Naive thymus-derived CD4-positive, alpha-beta T cell (primary cell): ENCODE measurements around the gene NEK11. TPM values are rescaled to one million over a fixed set of nuclear protein-coding genes. Genes with fewer than 3 reads are reported as not detected.

Experiments used
- ATAC-seq: fragments of 150-1000 bp; cut with Tn5 transposase; 2 replicates; pipeline ENCODE4 v1.10.0; 2021; ENCODE audit warnings: mild to moderate bottlenecking, moderate library complexity
- CTCF ChIA-PET: fragments of 350-600 bp; sonication (Branson Sonifier 250); formaldehyde crosslinking; loops from one replicate; lab custom pipeline; 2021; ENCODE audit warnings: antibody characterized with exemption; lab: Charles Lee
- POLR2A ChIA-PET: fragments of 350-600 bp; sonication (Branson Sonifier 250); formaldehyde crosslinking; loops from one replicate; lab custom pipeline; 2021; ENCODE audit warnings: antibody characterized with exemption, inconsistent platforms; lab: Charles Lee
- DNase-seq, 9 donors: peaks; one replicate each; pipeline versions ENCODE4 v3.0.0 to v3.0.0-alpha.2; 2020 to 2022; ENCODE audit warnings: mixed read lengths in 1 of 9
- H3K27ac ChIP-seq: one replicate; pipeline ENCODE4 v1.7.0; 2013; ENCODE audit warnings: mild to moderate bottlenecking, low read depth, low read length, moderate library complexity
- H3K27me3 ChIP-seq, 2 donors: one replicate each; pipeline ENCODE4 v1.7.0; 2013; ENCODE audit warnings: low read length in 2 of 2, mild to moderate bottlenecking in 2 of 2, moderate library complexity in 2 of 2; ENCODE audit not compliant: control insufficient read depth in 2 of 2, insufficient read depth in 2 of 2
- H3K36me3 ChIP-seq, 3 experiments: 1 replicate in 2 of 3; 2 replicates in 1 of 3; pipeline ENCODE4 v1.7.0; 2013; ENCODE audit warnings: low read length in 3 of 3, mild to moderate bottlenecking in 3 of 3, moderate library complexity in 1 of 3; ENCODE audit not compliant: insufficient read depth in 3 of 3, control insufficient read depth in 2 of 3
- H3K4me1 ChIP-seq, 2 donors: one replicate each; pipeline ENCODE4 v1.7.0; 2013; ENCODE audit warnings: low read length in 2 of 2, mild to moderate bottlenecking in 2 of 2, moderate library complexity in 1 of 2; ENCODE audit not compliant: control insufficient read depth in 2 of 2, insufficient read depth in 2 of 2
- H3K4me3 ChIP-seq: 2 replicates; pipeline ENCODE4 v1.7.0; 2013; ENCODE audit warnings: mild to moderate bottlenecking, low read length
- H3K9me3 ChIP-seq, 3 experiments: 1 replicate in 2 of 3; 2 replicates in 1 of 3; pipeline ENCODE4 v1.7.0; 2013; ENCODE audit warnings: low read length in 3 of 3; ENCODE audit not compliant: control insufficient read depth in 2 of 3
- H3K27ac Mint-ChIP-seq, 9 donors: one replicate each; pipeline ENCODE4 v1.8.0; 2020 to 2022; ENCODE audit warnings: mixed read lengths in 9 of 9, mild to moderate bottlenecking in 8 of 9, moderate library complexity in 5 of 9, inconsistent platforms in 2 of 9
- H3K27me3 Mint-ChIP-seq, 5 donors: one replicate each; pipeline ENCODE4 v1.8.0; 2021 to 2022; ENCODE audit warnings: mixed read lengths in 5 of 5, mild to moderate bottlenecking in 1 of 5
- H3K36me3 Mint-ChIP-seq, 5 donors: one replicate each; pipeline ENCODE4 v1.8.0; 2020 to 2022; ENCODE audit warnings: mixed read lengths in 5 of 5, mild to moderate bottlenecking in 3 of 5, inconsistent platforms in 1 of 5
- H3K4me1 Mint-ChIP-seq, 7 donors: one replicate each; pipeline ENCODE4 v1.8.0; 2020 to 2022; ENCODE audit warnings: mixed read lengths in 7 of 7, mild to moderate bottlenecking in 3 of 7, inconsistent platforms in 1 of 7
- H3K4me3 Mint-ChIP-seq, 10 donors: one replicate each; pipeline ENCODE4 v1.8.0; 2020 to 2022; ENCODE audit warnings: mild to moderate bottlenecking in 10 of 10, mixed read lengths in 10 of 10, moderate library complexity in 6 of 10, inconsistent platforms in 2 of 10
- H3K9me3 Mint-ChIP-seq, 11 donors: one replicate each; pipeline ENCODE4 v1.8.0; 2020 to 2022; ENCODE audit warnings: mixed read lengths in 11 of 11, mild to moderate bottlenecking in 4 of 11, inconsistent platforms in 1 of 11, moderate library complexity in 1 of 11
- intact Hi-C, 2 donors: fragments of 100-400 bp; cut with micrococcal nuclease; formaldehyde crosslinking; loops; one replicate each; pipeline ENCODE4 v1.15.1; 2023
- polyA plus RNA-seq, 2 donors: library from polyadenylated mRNA; unstranded; fragments of 300-500 nt; fragmentation: Illumina TruSeq; gene quantifications; one replicate each; pipeline ENCODE4 v1.2.3, GENCODE V29; 2021
- total RNA-seq, 6 experiments: library from RNA in 5 of 6; stranded (reverse) in 5 of 6; gene quantifications; 1 replicate in 5 of 6; 2 replicates in 1 of 6; pipeline ENCODE4 v1.2.3 and lab custom pipeline; 2021 to 2026

The NEK11 gene
- total and polyA plus RNA-seq, 7 experiments from 2014 or later: 1.5 to 9.0 (median 4.4) TPM

- Mint-ChIP-seq H3K36me3 (no peaks in the 10 kb centered on the region), H3K9me3 (peaks cover 0 to 2% (median 0%) of the 10 kb centered on the region in 11 donors), H3K4me1 (peaks cover 0 to 9% (median 7%) of the 10 kb centered on the region in 7 donors), H3K4me3 (no peak overlapping the region), H3K27ac (peak overlapping the region in 1 of 9 donors; percentile 23), H3K27me3 (peaks cover 0 to 7% (median 0%) of the 10 kb centered on the region in 5 donors)
- DNase-seq (no peak), ATAC-seq (no peak)
- intact Hi-C loops: loop anchor here (2.0 to 10.0 kb wide), 5 partner anchors 113 to 1149 kb away; no protein-coding TSS in a partner anchor
- CTCF ChIA-PET: interaction anchor here (1.8 kb wide), 1 partner anchor 9 kb away, joined by 7 read pairs; no protein-coding TSS in a partner anchor
- H3K4me3 ChIP-seq: no peak overlapping the region
- no peaks in the 10 kb centered on the region for H3K9me3 ChIP-seq
- no peaks in the 10 kb centered on the region for H3K36me3 ChIP-seq
- no peaks in the 10 kb centered on the region for H3K27me3 ChIP-seq
- H3K4me1 ChIP-seq: peaks cover 5 to 7% of the 10 kb centered on the region in 2 donors
- POLR2A ChIA-PET: interaction anchor here (1.0 to 1.4 kb wide), 2 partner anchors 7 to 441 kb away, joined by 3 read pairs; no protein-coding TSS in a partner anchor
- no peak overlapping the region for H3K27ac ChIP-seq
Observed at GRCh38 chr3:131031660-131032059, 5.0 kb downstream of the NEK11 start.

- Mint-ChIP-seq H3K27ac (no peak overlapping the region), H3K36me3 (no peaks in the 10 kb centered on the region), H3K4me1 (peaks cover 0 to 2% (median 0%) of the 10 kb centered on the region in 7 donors), H3K9me3 (peaks cover 0 to 2% (median 0%) of the 10 kb centered on the region in 11 donors), H3K4me3 (no peak overlapping the region), H3K27me3 (peaks cover 0 to 7% (median 0%) of the 10 kb centered on the region in 5 donors)
- ATAC-seq: peak; percentile 80
- ChIA-PET CTCF (interaction anchor here (1.1 to 1.5 kb wide), 5 partner anchors 9 to 467 kb away, joined by 3 to 9 read pairs (median 4); no protein-coding TSS in a partner anchor), POLR2A (interaction anchor here (0.8 to 1.2 kb wide), 2 partner anchors 9 to 1658 kb away, joined by 3 read pairs; no protein-coding TSS in a partner anchor)
- Histone ChIP-seq H3K27me3 (no peaks in the 10 kb centered on the region), H3K27ac (no peak overlapping the region), H3K9me3 (no peaks in the 10 kb centered on the region), H3K4me1 (no peaks in the 10 kb centered on the region), H3K4me3 (no peak overlapping the region), H3K36me3 (no peaks in the 10 kb centered on the region)
- peak in 7 of 9 donors; percentile 18 to 62 (median 55) for DNase-seq
- intact Hi-C loops: loop anchor here (1.0 to 10.0 kb wide), 10 partner anchors 109 to 1310 kb away; no protein-coding TSS in a partner anchor
Observed at GRCh38 chr3:131033480-131034080, 6.9 kb downstream of the NEK11 start.

GRCh38 chr3:131036200-131036816 is 9.6 kb downstream of the NEK11 start:
- Mint-ChIP-seq H3K27me3 (peaks cover 0 to 3% (median 0%) of the 10 kb centered on the region in 5 donors), H3K4me1 (peaks cover 0 to 12% (median 10%) of the 10 kb centered on the region in 7 donors), H3K4me3 (no peak overlapping the region), H3K36me3 (peaks cover 0 to 15% (median 0%) of the 10 kb centered on the region in 5 donors), H3K9me3 (peaks cover 0 to 14% (median 6%) of the 10 kb centered on the region in 11 donors), H3K27ac (peak overlapping the region in 1 of 9 donors; percentile 10)
- no peak for DNase-seq
- Histone ChIP-seq H3K4me3 (no peak overlapping the region), H3K9me3 (no peaks in the 10 kb centered on the region), H3K4me1 (no peaks in the 10 kb centered on the region), H3K27me3 (no peaks in the 10 kb centered on the region), H3K36me3 (no peaks in the 10 kb centered on the region), H3K27ac (no peak overlapping the region)
- ATAC-seq: no peak
- POLR2A ChIA-PET: no interaction called here
- intact Hi-C loops: loop anchor here (10.0 kb wide), 2 partner anchors 108 to 618 kb away; no protein-coding TSS in a partner anchor
- CTCF ChIA-PET: interaction anchor here (0.5 to 1.5 kb wide), 3 partner anchors 10 to 182 kb away, joined by 3 to 6 read pairs (median 3); no protein-coding TSS in a partner anchor

- Histone ChIP-seq H3K9me3 (no peaks in the 10 kb centered on the region), H3K27me3 (no peaks in the 10 kb centered on the region), H3K36me3 (no peaks in the 10 kb centered on the region), H3K4me1 (peaks cover 3% of the 10 kb centered on the region in 2 donors), H3K27ac (no peak overlapping the region), H3K4me3 (no peak overlapping the region)
- DNase-seq (no peak), ATAC-seq (no peak)
- ChIA-PET CTCF (interaction anchor here (0.9 to 1.5 kb wide), 2 partner anchors 10 to 105 kb away, joined by 3 to 6 read pairs; no protein-coding TSS in a partner anchor), POLR2A (no interaction called here)
- no peak overlapping the region for H3K4me3 Mint-ChIP-seq
- intact Hi-C loops: loop anchor here (10.0 kb wide), 2 partner anchors 108 to 618 kb away; no protein-coding TSS in a partner anchor
- H3K36me3 Mint-ChIP-seq: peaks cover 0 to 20% (median 1%) of the 10 kb centered on the region in 5 donors
- H3K9me3 Mint-ChIP-seq: peaks cover 0 to 20% (median 8%) of the 10 kb centered on the region in 11 donors
- peaks cover 0 to 17% (median 16%) of the 10 kb centered on the region in 7 donors for H3K4me1 Mint-ChIP-seq
- H3K27ac Mint-ChIP-seq: no peak overlapping the region
- H3K27me3 Mint-ChIP-seq: no peaks in the 10 kb centered on the region
Observed at GRCh38 chr3:131036986-131037385, 10.3 kb downstream of the NEK11 start.

GRCh38 chr3:131038326-131038725 is 11.6 kb downstream of the NEK11 start:
- CTCF ChIA-PET: no interaction called here
- intact Hi-C loops: loop anchor here (10.0 kb wide), 2 partner anchors 106 to 616 kb away; no protein-coding TSS in a partner anchor

More at GRCh38 chr3:131038326-131038725, 11.6 kb downstream of the NEK11 start:
- Histone ChIP-seq H3K4me1 (peaks cover 10 to 16% of the 10 kb centered on the region in 2 donors), H3K27me3 (no peaks in the 10 kb centered on the region), H3K36me3 (no peaks in the 10 kb centered on the region), H3K27ac (no peak overlapping the region), H3K9me3 (peaks cover 0 to 3% (median 0%) of the 10 kb centered on the region in 3 experiments), H3K4me3 (no peak overlapping the region)
- Mint-ChIP-seq H3K27ac (no peak overlapping the region), H3K4me3 (no peak overlapping the region), H3K36me3 (peaks cover 2 to 23% (median 11%) of the 10 kb centered on the region in 5 donors), H3K27me3 (peaks cover 0 to 3% (median 0%) of the 10 kb centered on the region in 5 donors), H3K9me3 (peaks cover 2 to 33% (median 13%) of the 10 kb centered on the region in 11 donors), H3K4me1 (peaks cover 4 to 30% (median 28%) of the 10 kb centered on the region in 7 donors)
- ATAC-seq (no peak), DNase-seq (no peak)
- POLR2A ChIA-PET: interaction anchor here (0.8 to 1.6 kb wide), 3 partner anchors 8 to 12 kb away, joined by 3 to 6 read pairs (median 3); partner anchors contain the start of genes ASTE1 and NEK11
